Chondrocyte (in vitro differentiated cells): ENCODE measurements around the gene FAM78A. TPM values are rescaled to one million over a fixed set of nuclear protein-coding genes. Genes with fewer than 3 reads are reported as not detected.

ENCODE experiments used
- DNase-seq: peaks from one replicate; pipeline ENCODE4 v3.0.0; 2021; ENCODE audit warnings: mixed read lengths, low spot score
- H3K27ac Mint-ChIP-seq: one replicate; pipeline ENCODE4 v1.8.0; 2021; ENCODE audit warnings: mild to moderate bottlenecking, moderate library complexity, mixed read lengths; ENCODE audit not compliant: unreplicated experiment
- H3K27me3 Mint-ChIP-seq: 2 replicates; pipeline ENCODE4 v1.8.0; 2021; ENCODE audit warnings: low read depth, mixed read lengths
- H3K36me3 Mint-ChIP-seq: 2 replicates; pipeline ENCODE4 v1.8.0; 2021; ENCODE audit warnings: low read depth, mixed read lengths
- H3K4me1 Mint-ChIP-seq: 2 replicates; pipeline ENCODE4 v1.8.0; 2021; ENCODE audit warnings: low read depth, mild to moderate bottlenecking, mixed read lengths
- H3K4me3 Mint-ChIP-seq: one replicate; pipeline ENCODE4 v1.8.0; 2021; ENCODE audit warnings: mild to moderate bottlenecking, moderate library complexity, mixed read lengths; ENCODE audit not compliant: unreplicated experiment
- H3K9me3 Mint-ChIP-seq: 2 replicates; pipeline ENCODE4 v1.8.0; 2021; ENCODE audit warnings: low read depth, mixed read lengths
- total RNA-seq: library from RNA; stranded (reverse); gene quantifications from 3 replicates; pipeline ENCODE4 v1.2.1, GENCODE V29; 2021
- TF ChIP-seq, protein P1 (sequence below): fragments of 200-600 bp; sonication (generic); IDR thresholded peaks from 2 replicates; pipeline ENCODE4 v1.5.0; 2021; ENCODE audit warnings: antibody characterized with exemption, mild to moderate bottlenecking, moderate library complexity

Gene FAM78A
- total RNA-seq, 1 donor from 2014 or later, result 1.6 TPM

- Mint-ChIP-seq H3K36me3 (peaks cover 5% of the 10 kb centered on the region), H3K4me3 (no peak overlapping the region), H3K27me3 (no peaks in the 10 kb centered on the region), H3K4me1 (no peaks in the 10 kb centered on the region), H3K27ac (no peak overlapping the region), H3K9me3 (no peaks in the 10 kb centered on the region)
- TF ChIP-seq, protein P1, sequence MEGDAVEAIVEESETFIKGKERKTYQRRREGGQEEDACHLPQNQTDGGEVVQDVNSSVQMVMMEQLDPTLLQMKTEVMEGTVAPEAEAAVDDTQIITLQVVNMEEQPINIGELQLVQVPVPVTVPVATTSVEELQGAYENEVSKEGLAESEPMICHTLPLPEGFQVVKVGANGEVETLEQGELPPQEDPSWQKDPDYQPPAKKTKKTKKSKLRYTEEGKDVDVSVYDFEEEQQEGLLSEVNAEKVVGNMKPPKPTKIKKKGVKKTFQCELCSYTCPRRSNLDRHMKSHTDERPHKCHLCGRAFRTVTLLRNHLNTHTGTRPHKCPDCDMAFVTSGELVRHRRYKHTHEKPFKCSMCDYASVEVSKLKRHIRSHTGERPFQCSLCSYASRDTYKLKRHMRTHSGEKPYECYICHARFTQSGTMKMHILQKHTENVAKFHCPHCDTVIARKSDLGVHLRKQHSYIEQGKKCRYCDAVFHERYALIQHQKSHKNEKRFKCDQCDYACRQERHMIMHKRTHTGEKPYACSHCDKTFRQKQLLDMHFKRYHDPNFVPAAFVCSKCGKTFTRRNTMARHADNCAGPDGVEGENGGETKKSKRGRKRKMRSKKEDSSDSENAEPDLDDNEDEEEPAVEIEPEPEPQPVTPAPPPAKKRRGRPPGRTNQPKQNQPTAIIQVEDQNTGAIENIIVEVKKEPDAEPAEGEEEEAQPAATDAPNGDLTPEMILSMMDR, result no peak
- DNase-seq, result no peak
These were observed 13.8 kb downstream of the FAM78A start for GRCh38 chr9:131262327-131263032.

DNA sequence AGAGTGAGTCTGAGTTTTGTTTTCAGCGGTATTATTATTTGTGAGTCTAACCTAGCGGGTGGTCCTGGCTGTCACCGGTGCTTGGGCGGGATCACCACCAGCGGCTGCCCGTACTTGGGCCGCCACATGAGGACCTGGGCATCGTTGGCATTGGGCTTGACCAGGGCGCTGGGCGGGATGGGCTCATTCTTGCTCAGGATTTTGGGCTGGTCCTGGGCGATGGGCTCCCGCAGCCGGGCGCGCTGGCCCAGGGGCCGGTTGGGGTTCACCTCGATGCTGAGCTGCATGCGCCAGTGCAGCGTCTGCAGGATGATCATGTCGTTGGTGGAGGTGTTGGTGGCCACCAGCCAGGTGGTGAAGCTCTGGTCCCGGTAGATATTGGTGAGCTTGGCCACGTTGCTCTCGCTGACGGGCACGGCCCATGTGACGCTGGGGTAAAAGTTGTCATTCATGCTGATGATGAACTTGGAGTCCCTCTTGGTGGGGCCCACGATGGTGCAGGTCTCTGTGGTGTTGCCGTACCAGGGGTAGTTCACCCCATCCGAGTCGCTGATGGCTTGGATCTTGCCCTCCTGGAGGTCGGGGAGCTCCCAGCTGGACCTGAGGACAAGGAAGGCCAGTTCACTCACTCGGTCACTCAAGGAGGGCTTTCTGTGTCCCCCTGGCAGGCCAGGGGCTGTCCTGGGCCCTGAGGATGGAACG, 15.4 kb downstream of the FAM78A start:
- Mint-ChIP-seq H3K4me3 (no peak overlapping the region), H3K9me3 (no peaks in the 10 kb centered on the region), H3K27me3 (no peaks in the 10 kb centered on the region), H3K36me3 (peaks cover 5% of the 10 kb centered on the region), H3K27ac (no peak overlapping the region), H3K4me1 (peaks cover 6% of the 10 kb centered on the region)
- DNase-seq, result no peak
- TF ChIP-seq, protein P1, result no peak

DNA sequence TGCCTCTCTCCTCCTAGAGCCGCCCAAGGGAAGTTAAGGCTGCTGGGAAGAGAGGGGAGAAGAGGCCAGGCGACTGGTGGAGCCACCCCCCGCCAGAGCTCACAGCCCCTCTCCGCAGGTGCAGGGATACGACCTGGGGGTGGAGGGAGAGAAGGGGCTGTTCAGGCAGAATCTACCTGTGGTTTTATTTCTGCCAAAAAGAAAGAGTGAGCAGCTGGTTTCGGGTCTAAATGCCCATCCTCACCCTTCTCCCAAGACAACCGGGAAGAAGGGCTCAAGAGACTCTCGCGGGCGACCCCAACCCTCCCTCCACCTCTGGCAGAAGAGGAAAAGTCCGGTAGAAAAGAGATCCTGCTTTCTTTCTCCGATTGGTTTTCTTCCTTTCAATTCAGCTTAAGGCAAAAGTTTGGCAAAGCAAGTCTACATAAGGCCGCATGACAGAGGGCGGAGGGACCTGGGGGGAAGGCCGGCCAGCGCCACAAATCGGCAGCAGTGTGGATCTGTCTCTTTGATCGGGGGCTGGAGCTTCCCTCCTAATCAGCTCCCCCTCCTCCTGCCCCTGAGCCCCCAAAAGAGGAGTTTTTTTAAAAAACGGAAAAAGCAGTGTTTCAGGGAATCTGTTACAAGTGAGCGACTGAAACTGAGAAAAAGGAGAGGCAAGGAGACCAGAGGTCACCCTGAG, 16.3 kb downstream of the FAM78A start:
- Mint-ChIP-seq H3K27ac (no peak overlapping the region), H3K9me3 (no peaks in the 10 kb centered on the region)
- DNase-seq, result no peak

DNA sequence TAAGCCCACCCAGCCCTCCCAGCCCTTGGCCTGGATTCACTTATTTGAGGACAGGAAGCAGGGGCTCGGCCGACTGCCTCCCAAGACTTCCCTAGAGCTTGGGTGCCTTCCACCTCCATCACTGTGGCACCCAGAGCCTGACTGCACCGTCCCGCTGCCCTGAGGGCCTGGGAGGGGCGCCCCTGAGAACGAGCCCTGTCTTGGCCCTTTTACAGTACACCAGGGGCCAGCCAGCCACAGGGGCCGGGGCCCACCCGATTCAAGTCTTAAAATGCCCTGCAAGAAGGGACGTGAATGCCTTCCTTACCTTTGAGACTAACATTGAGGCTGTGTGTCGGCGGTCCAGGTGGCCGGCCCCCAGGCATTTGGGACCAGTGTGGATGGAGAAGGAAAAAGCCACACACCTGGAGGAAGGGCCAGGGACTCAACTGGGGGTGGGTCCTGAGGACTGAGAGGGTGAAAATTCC, 16.8 kb downstream of the FAM78A start:
- H3K36me3 Mint-ChIP-seq, result peaks cover 5% of the 10 kb centered on the region
- no peak for DNase-seq
- H3K9me3 Mint-ChIP-seq, result no peaks in the 10 kb centered on the region
- H3K27me3 Mint-ChIP-seq, result no peaks in the 10 kb centered on the region
- H3K4me1 Mint-ChIP-seq, result peaks cover 9% of the 10 kb centered on the region
- no peak overlapping the region for H3K4me3 Mint-ChIP-seq
- TF ChIP-seq, protein P1, result no peak
- no peak overlapping the region for H3K27ac Mint-ChIP-seq

More for the DNA sequence above, 16.3 kb downstream of the FAM78A start:
- Mint-ChIP-seq H3K27me3 (no peaks in the 10 kb centered on the region), H3K36me3 (peaks cover 5% of the 10 kb centered on the region), H3K4me1 (peaks cover 9% of the 10 kb centered on the region), H3K4me3 (no peak overlapping the region)
- TF ChIP-seq, protein P1, result no peak
